KG1 (cell line): ENCODE results near the gene RPLP2.

ENCODE experiments used
- DNase-seq: peaks from one replicate; lab custom pipeline; 2025; lab: John Stamatoyannopoulos, UW

Gene RPLP2

GRCh38 chr11:836700-837099 is 26.9 kb downstream of the RPLP2 start:
- no peak for DNase-seq

DNA sequence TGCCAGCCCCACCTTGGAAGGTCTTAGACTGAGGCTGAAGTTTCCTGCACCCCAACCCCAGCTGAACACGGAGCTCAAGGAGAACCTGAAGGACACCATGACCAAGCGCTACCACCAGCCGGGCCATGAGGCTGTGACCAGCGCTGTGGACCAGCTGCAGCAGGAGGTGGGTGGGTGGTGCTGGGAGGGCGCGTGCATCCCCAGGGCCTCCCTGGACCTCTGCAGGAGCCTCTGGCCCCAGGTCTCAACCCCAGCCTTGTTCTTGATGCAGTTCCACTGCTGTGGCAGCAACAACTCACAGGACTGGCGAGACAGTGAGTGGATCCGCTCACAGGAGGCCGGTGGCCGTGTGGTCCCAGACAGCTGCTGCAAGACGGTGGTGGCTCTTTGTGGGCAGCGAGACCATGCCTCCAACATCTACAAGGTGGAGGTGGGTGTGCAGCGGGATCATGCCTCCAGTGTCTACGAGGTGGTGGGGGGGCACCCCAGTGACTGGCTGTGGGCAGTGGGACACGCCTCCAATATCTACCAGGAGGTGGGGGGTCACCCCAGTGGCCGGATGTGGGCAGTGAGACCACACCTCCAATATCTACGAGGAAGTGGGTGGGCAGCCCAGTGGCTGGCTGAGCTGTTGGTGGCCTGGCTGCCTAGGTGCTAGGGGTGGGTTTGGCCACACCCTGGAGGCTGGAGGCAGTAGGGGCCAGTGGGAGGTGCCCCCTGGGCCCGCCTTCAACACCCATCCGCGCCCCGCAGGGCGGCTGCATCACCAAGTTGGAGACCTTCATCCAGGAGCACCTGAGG is 27.6 kb downstream of the RPLP2 start:
- no peak for DNase-seq

DNA sequence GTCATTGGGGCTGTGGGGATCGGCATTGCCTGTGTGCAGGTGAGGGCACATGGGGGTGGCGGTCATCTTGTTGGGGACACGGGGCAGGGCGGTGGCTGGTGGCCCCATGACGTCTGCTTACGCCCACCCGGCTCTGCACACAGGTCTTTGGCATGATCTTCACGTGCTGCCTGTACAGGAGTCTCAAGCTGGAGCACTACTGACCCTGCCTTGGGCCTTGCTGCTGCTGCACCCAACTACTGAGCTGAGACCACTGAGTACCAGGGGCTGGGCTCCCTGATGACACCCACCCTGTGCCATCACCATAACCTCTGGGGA is 28.2 kb downstream of the RPLP2 start:
- DNase-seq: no peak

DNA sequence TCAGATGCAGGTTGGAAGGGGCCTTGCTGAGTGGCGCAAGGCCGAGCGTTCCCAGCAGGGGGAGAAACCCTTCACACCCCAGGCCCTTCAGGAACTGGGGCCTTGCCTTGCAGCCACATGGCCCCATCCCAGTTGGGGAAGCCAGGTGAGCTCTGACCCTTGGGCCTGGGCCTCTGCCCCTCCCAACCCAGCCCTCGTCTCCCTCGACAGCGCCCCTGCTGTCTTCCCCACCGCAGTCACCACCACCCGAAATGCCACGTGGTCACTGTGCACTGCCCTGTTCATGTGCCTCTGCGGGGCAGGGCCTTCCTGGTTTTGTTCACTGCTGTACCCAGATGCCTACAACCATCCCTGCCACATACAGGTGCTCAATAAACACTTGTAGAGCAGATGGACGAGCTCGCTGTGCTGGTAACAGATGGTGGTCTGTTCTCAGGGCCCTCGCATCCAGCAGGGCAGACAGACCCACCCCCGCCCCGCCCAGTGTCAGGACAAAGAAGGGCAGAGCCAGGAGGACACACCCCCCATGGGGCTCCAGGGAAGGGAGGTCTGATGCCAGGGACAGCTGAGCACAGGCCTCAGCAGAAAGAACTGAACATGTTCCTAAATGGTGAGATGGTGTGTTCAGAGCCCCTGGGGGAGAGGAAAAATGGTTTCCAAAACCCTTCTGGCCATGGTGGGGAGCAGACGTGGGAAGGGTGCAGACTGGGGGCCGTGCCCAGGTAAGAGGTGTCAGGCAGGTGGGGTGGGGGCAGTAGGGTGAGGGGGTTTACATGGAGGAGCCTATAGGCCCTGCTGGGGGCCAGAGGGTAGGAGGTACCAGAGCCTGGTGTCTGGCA is 28.9 kb downstream of the RPLP2 start:
- no peak for DNase-seq

DNA sequence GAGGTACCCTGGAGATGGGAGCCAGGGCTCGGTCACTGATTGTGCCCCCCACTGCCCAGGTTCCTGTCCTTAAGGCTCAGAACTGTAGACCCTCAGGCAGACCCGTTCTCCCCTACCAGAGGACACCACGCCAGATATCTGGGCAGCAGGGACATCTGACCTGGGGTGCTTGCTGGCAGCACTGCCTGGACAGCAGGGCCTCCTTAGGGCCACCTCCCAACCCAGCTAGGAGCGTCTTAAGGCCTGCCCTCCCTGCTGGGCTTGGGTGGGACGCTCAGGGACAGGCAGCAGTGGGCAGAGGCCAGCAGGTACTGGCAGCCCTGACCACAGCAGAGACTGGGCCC is 29.5 kb downstream of the RPLP2 start:
- DNase-seq: no peak

DNA sequence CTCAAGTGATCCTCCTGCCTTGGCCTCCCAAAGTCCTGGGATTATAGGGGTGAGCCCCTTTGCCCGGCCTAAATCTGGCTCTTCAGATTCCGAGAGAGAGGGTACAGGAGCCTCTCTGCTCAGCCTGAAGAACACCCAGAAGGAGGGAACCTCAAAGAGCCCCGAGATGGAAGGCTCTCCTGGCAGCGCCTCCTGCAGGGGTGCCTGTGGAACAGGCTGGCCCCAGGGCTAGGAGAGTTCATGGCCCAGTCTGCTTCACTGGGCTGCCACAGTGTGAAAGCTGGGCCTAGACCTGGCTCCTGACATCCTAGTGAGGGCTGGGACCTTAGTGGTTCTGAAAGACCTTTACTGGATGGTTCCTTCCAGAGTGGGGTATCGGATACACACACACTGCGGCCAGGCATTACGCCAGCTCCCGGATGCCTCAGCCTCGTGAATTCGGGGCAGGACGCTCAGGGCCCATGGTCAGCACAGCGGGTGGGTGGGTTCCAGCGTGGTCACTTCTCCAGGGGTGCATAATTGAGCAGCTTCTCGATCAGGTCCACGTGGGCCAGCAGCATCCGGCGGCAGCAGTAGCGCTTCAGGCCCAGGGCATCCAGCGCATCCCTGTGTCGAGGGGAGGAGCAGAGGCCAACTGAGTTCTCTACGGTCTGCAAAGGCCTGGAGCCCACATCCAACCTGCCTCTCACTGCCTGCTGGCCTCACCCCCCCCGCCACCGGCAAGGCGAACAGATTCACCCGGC is 30.3 kb downstream of the RPLP2 start:
- no peak for DNase-seq

GRCh38 chr11:841981-842369 is 32.2 kb downstream of the RPLP2 start:
- no peak for DNase-seq

- peak; percentile 81 for DNase-seq
These were observed 32.7 kb downstream of the RPLP2 start, which contains the start of the genes POLR2L and TSPAN4 for GRCh38 chr11:842370-843002. TSS of gene POLR2L (minus strand) at chr11:842529. CDS start at chr11:842508, 21 bp downstream. TSS of gene TSPAN4 (plus strand) at chr11:842852. CDS start at chr11:850305, 7,453 bp downstream.

GRCh38 chr11:843086-843734 is 33.4 kb downstream of the RPLP2 start:
- DNase-seq: no peak

GRCh38 chr11:843818-844692 is 34.3 kb downstream of the RPLP2 start:
- DNase-seq: no peak

GRCh38 chr11:844693-845644 is 35.2 kb downstream of the RPLP2 start:
- no peak for DNase-seq

DNA sequence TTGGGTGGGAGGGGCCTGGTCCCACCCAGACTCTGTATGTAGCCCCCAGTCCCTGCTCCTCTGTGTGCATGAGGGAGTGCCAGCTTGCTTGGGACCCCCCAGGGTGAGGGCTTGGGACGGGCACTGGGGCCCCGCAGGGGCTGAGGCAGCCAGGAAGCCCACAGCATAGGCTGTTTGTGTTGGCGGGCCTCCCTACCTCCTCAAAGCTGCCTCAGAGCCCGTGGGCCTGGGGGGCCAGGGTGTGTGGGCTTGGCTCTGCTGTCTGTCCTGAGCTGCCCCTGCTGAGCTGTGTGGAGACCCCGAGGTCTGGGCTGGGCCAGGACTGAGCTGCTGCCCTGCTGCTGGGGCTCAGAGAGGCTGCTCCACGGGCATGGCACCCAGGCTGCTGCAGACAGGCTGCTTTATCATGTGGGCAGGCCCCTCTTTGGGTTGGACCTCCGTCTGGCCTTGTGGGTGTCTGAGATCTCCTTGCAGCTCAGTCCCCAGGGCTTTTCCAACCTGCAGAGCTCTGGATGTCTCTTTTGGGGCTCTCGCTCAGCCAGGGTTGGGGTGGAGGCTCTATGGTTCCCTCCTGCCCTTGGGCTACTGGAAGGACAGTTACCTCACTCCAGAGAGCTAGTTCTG is 36.2 kb downstream of the RPLP2 start:
- DNase-seq: no peak

DNA sequence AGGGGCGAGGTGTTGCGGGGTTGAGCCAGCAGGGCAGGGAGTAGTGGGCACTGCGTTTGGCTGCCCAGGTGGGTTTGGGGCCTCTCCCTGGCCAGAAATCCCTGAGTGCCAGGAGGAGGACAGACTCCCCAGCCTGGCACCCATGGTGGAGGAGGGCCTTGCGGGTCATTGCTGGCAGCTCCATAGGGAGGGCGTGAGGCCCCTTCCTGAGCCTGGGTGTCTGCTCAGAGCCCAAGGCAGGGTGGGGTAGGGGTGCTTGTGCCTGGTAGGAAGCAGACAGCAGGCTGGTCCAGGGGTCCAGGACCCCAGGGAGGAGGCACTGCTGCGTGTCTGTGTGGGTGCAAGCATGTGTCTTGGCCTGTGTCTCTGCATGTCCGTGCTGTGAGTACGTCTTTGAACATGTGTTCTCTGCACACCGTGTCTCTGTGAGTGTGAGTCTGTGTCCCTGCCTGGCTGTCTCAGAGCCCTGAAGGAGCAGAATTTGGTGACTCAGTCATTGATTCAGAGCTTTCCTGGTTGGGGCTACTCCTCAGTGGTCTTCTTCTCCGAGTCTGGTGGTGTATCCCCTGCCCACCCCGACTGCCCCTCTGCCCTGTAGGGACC is 36.8 kb downstream of the RPLP2 start:
- DNase-seq: no peak

DNA sequence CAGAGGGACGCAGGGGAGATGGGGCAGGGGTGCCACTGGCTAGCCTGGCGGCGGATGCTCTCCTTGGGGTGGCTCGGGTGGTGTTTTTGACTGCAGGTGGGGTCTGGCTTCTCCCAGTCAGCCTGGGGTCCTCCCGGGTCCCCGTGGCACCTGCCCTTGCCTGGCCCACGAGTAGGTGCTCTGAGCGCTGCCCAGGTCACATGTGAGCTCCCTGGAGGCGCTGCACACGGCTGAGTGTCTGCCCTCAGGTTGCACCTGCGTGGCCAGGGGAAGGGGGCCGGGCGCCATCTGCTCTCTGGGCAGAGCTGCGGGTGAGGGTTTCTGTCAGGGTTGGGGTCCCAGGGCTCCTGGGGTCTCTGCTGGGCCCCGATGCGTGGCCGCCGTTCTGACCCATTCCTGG is 38.1 kb downstream of the RPLP2 start:
- DNase-seq: no peak

- no peak for DNase-seq
These were observed 38.7 kb downstream of the RPLP2 start for GRCh38 chr11:848380-848931.

GRCh38 chr11:849104-849824 is 39.5 kb downstream of the RPLP2 start:
- no peak for DNase-seq

DNA sequence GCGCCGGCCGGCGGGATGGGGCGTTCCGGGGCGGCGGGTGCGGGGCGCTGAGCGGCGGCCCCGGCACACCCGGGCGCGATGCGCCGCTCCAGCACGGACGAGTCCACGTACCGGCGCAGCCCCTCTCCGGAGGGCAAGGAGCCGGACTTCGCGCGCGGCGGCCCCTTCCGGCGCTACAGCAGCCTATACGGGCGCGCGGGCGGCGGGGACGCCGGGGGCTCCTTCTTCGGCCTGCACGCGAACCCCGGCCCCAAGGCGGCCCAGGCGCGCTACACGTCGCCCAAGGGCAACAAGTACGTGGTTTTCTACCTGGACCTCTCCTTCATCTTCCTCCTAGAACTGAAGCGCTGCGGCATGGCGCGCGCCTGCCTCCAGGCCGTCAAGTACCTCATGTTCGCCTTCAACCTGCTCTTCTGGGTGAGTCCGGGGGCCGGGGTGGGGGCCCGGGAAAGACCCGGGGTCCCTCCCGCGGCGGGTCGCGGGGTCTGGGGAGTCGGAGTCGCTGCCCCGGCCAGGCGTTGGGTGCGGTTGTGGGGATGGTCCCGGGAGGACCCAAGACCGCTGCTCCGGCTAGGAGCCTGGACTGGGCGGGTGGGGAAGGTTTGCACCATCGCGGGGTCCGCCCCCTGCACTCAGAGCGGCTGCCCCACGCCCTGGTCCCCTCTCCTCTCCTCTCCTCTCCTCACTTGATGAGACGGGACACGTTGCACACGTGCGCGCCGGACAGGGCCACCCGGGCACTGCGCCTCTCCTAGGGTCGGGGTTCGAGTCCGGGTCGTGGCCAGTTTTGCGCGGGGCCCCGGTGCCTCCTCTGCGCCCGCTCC is 40.4 kb downstream of the RPLP2 start:
- DNase-seq: no peak
